HEK293 (cell line): Measurements from ENCODE around the gene TMEM158.

Source experiments
- CTCF ChIP-seq: fragments of 450-650 bp; formaldehyde crosslinking; IDR thresholded peaks from 2 replicates; pipeline ENCODE4 v1.5.1; 2016; ENCODE audit warnings: missing biosample characterization, missing genetic modification characterization
- HOXA7 ChIP-seq: sonication (generic); formaldehyde crosslinking; IDR thresholded peaks from 2 replicates; pipeline ENCODE4 v1.8.1; 2022; ENCODE audit warnings: missing genetic modification reagents, borderline replicate concordance
- OSR2 ChIP-seq: fragments of 450-650 bp; formaldehyde crosslinking; IDR thresholded peaks from 2 replicates; pipeline ENCODE4 v1.5.1; 2016; ENCODE audit warnings: missing biosample characterization, missing genetic modification characterization
- SP2 ChIP-seq: fragments of 450-650 bp; formaldehyde crosslinking; IDR thresholded peaks from 2 replicates; pipeline ENCODE4 v1.5.1; 2016; ENCODE audit warnings: missing biosample characterization, missing genetic modification characterization
- TRIM28 ChIP-seq: IDR thresholded peaks from 2 replicates; pipeline ENCODE4 v1.6.1; 2011; ENCODE audit warnings: low read length, control low read depth, borderline replicate concordance
- YY1 ChIP-seq: fragments of 450-650 bp; formaldehyde crosslinking; IDR thresholded peaks from 2 replicates; pipeline ENCODE4 v1.5.1; 2018; ENCODE audit warnings: missing biosample characterization, missing genetic modification characterization
- ZBTB7A ChIP-seq: fragments of 450-650 bp; formaldehyde crosslinking; IDR thresholded peaks from 2 replicates; pipeline ENCODE4 v1.5.1; 2016; ENCODE audit warnings: low read depth, missing biosample characterization, missing genetic modification characterization
- ZBTB8A ChIP-seq: fragments of 450-650 bp; formaldehyde crosslinking; IDR thresholded peaks from 2 replicates; pipeline ENCODE4 v1.5.1; 2016; ENCODE audit warnings: missing biosample characterization, missing genetic modification characterization
- ZEB2 ChIP-seq: fragments of 450-650 bp; formaldehyde crosslinking; IDR thresholded peaks from 2 replicates; pipeline ENCODE4 v1.5.1; 2016; ENCODE audit warnings: missing biosample characterization, missing genetic modification characterization
- ZNF184 ChIP-seq: fragments of 450-650 bp; IDR thresholded peaks from 2 replicates; pipeline ENCODE4 v1.5.1; 2018; ENCODE audit warnings: missing biosample characterization, mild to moderate bottlenecking, missing genetic modification characterization
- ZNF48 ChIP-seq: fragments of 450-650 bp; formaldehyde crosslinking; IDR thresholded peaks from 2 replicates; pipeline ENCODE4 v1.5.1; 2016; ENCODE audit warnings: missing biosample characterization, missing genetic modification characterization
- ZNF660 ChIP-seq: fragments of 450-650 bp; IDR thresholded peaks from 2 replicates; pipeline ENCODE4 v1.5.1; 2018; ENCODE audit warnings: missing biosample characterization, mild to moderate bottlenecking, missing genetic modification characterization
- ZNF830 ChIP-seq: fragments of 450-650 bp; IDR thresholded peaks from 2 replicates; pipeline ENCODE4 v1.5.0; 2018; ENCODE audit warnings: missing biosample characterization, missing genetic modification characterization, low read depth, mild to moderate bottlenecking, moderate library complexity

GRCh38 chr3:45244356-45244755 lies 18.3 kb upstream of the TMEM158 start:
- TF ChIP-seq ZBTB8A = no peak
- TF ChIP-seq ZNF48 = no peak
- TF ChIP-seq SP2 = no peak
- no peak for TF ChIP-seq YY1 (tag by site-specific recombination)
- TF ChIP-seq HOXA7 (CRISPR knock-in tag) = no peak
- no peak for TF ChIP-seq ZNF830
- TF ChIP-seq ZNF660 (tag by site-specific recombination) = no peak
- no peak for TF ChIP-seq CTCF (tag by site-specific recombination)
- no peak for TF ChIP-seq ZEB2 (tag by site-specific recombination)
- no peak for TF ChIP-seq ZBTB7A (tag by site-specific recombination)
- no peak for TF ChIP-seq TRIM28
- no peak for TF ChIP-seq ZNF184 (tag by site-specific recombination)
- TF ChIP-seq OSR2 (tag by site-specific recombination) = no peak
